DOHH2 (cell line): ENCODE measurements around the gene NAA60.
A peak's percentile ranks its signal among the peaks of the same experiment; 100 is the strongest.

Source experiments
- H3F3A ChIP-seq: fragments of 200-600 bp; sonication (generic), shearing (Covaris generic); 2 replicates; pipeline ENCODE4 v1.6.0; 2016; ENCODE audit warnings: antibody characterized with exemption, mild to moderate bottlenecking; ENCODE audit not compliant: control insufficient read depth, insufficient read depth
- H3K27ac ChIP-seq: fragments of 200-600 bp; sonication (generic); 2 replicates; pipeline ENCODE4 v1.5.1; 2014; ENCODE audit warnings: low read depth, mild to moderate bottlenecking, low read length, moderate library complexity
- H3K27me3 ChIP-seq: fragments of 200-600 bp; sonication (generic); 2 replicates; pipeline ENCODE4 v1.6.1; 2014; ENCODE audit warnings: mild to moderate bottlenecking, low read length, mixed read lengths; ENCODE audit not compliant: control insufficient read depth
- H3K36me3 ChIP-seq: fragments of 200-600 bp; sonication (generic); 2 replicates; pipeline ENCODE4 v1.6.1; 2014; ENCODE audit warnings: mild to moderate bottlenecking, low read length, moderate library complexity, mixed read lengths; ENCODE audit not compliant: control insufficient read depth
- H3K4me1 ChIP-seq: fragments of 200-600 bp; sonication (generic); 2 replicates; pipeline ENCODE4 v1.6.1; 2014; ENCODE audit warnings: mild to moderate bottlenecking, low read length, mixed read lengths; ENCODE audit not compliant: control insufficient read depth
- H3K4me2 ChIP-seq: fragments of 200-600 bp; sonication (generic); 2 replicates; pipeline ENCODE4 v1.6.0; 2014; ENCODE audit warnings: mild to moderate bottlenecking, low read length, moderate library complexity
- H3K4me3 ChIP-seq: fragments of 200-600 bp; sonication (generic); 2 replicates; pipeline ENCODE4 v1.5.1; 2014; ENCODE audit warnings: mild to moderate bottlenecking, low read length, mixed read lengths
- H3K79me2 ChIP-seq: fragments of 200-600 bp; sonication (generic); 2 replicates; pipeline ENCODE4 v1.6.1; 2014; ENCODE audit warnings: mild to moderate bottlenecking, low read length, mixed read lengths; ENCODE audit not compliant: control insufficient read depth
- H3K9me2 ChIP-seq: fragments of 200-600 bp; sonication (generic); replicated peaks from 2 replicates; pipeline ENCODE4 v1.6.1; 2014; ENCODE audit warnings: mild to moderate bottlenecking, low read length, mixed read lengths; ENCODE audit not compliant: control insufficient read depth
- H3K9me3 ChIP-seq: fragments of 200-600 bp; sonication (generic); 2 replicates; pipeline ENCODE4 v1.6.1; 2014; ENCODE audit warnings: antibody characterized with exemption, low read length, mixed read lengths; ENCODE audit not compliant: control insufficient read depth, insufficient read depth
- H4K20me1 ChIP-seq: fragments of 200-600 bp; sonication (generic); 2 replicates; pipeline ENCODE4 v1.6.0; 2014; ENCODE audit warnings: low read depth, mild to moderate bottlenecking, antibody characterized with exemption, low read length, moderate library complexity; ENCODE audit not compliant: control insufficient read depth, insufficient read depth
- EZH2phosphoT487 ChIP-seq: fragments of 200-600 bp; sonication (generic); IDR thresholded peaks from 2 replicates; pipeline ENCODE4 v1.6.1; 2017; ENCODE audit warnings: borderline replicate concordance, mild to moderate bottlenecking, antibody characterized with exemption, low read length, moderate library complexity, mixed read lengths
- TF ChIP-seq, protein P1 (sequence below): fragments of 200-600 bp; sonication (generic); IDR thresholded peaks from one replicate; pipeline ENCODE4 v1.5.1; 2014; ENCODE audit warnings: antibody characterized with exemption, mild to moderate bottlenecking, low read depth, low read length; ENCODE audit not compliant: poor library complexity, severe bottlenecking

Gene NAA60

GRCh38 chr16:3443108-3444031 is at the start of gene NAA60, which contains the start of gene ZNF597:
TSS of gene NAA60 (plus strand) at chr16:3443680. CDS start at chr16:3476228, 32,548 bp downstream.
TSS of gene ZNF597 (minus strand) at chr16:3443504. CDS start at chr16:3443153, 351 bp downstream.
- H3K79me2 ChIP-seq = peaks cover 27% of the 10 kb centered on the region
- H3K9me2 ChIP-seq = no peaks in the 10 kb centered on the region
- no peaks in the 10 kb centered on the region; the same call in 1 of the 2 replicates for H3K9me3 ChIP-seq
- H3K27ac ChIP-seq = no peak within 1 kb of the TSS
- H3K4me1 ChIP-seq = peaks cover 11% of the 10 kb centered on the region
- H4K20me1 ChIP-seq = no peaks in the 10 kb centered on the region
- no peaks in the 10 kb centered on the region for H3F3A ChIP-seq
- H3K4me2 ChIP-seq = peak within 1 kb of the TSS; percentile 70
- H3K27me3 ChIP-seq = no peaks in the 10 kb centered on the region
- H3K36me3 ChIP-seq = peaks cover 5% of the 10 kb centered on the region; the same call in 1 of the 2 replicates
- TF ChIP-seq, protein P1, sequence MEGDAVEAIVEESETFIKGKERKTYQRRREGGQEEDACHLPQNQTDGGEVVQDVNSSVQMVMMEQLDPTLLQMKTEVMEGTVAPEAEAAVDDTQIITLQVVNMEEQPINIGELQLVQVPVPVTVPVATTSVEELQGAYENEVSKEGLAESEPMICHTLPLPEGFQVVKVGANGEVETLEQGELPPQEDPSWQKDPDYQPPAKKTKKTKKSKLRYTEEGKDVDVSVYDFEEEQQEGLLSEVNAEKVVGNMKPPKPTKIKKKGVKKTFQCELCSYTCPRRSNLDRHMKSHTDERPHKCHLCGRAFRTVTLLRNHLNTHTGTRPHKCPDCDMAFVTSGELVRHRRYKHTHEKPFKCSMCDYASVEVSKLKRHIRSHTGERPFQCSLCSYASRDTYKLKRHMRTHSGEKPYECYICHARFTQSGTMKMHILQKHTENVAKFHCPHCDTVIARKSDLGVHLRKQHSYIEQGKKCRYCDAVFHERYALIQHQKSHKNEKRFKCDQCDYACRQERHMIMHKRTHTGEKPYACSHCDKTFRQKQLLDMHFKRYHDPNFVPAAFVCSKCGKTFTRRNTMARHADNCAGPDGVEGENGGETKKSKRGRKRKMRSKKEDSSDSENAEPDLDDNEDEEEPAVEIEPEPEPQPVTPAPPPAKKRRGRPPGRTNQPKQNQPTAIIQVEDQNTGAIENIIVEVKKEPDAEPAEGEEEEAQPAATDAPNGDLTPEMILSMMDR = no peak
- TF ChIP-seq EZH2phosphoT487 = no peak
- peak within 1 kb of the TSS; percentile 81 for H3K4me3 ChIP-seq

DNA sequence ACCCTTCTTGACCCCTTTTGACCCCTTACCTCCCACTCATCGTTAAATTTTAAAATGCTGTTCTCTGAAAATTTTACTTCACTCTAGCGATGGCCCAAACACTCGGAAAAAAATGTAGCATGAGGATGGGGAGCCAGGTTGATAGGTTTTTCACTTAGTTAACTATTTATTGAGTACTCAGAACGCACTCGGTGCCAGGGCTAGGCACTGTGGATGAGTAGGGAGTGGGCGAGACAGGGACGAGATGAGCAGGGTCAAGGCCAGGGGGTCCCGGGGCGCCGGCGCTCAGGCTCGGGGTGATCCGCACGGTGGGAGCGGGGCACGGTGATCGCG is 43.1 kb upstream of the NAA60 start:
- H3K27ac ChIP-seq = no peak overlapping the region
- peak overlapping the region; percentile 76 for H3K4me2 ChIP-seq
- H3K9me3 ChIP-seq = peaks cover 29% of the 10 kb centered on the region; the same call in 1 of the 2 replicates
- H3K36me3 ChIP-seq = peaks cover 55% of the 10 kb centered on the region
- no peaks in the 10 kb centered on the region for H3F3A ChIP-seq
- no peaks in the 10 kb centered on the region for H4K20me1 ChIP-seq
- no peaks in the 10 kb centered on the region for H3K27me3 ChIP-seq
- H3K4me1 ChIP-seq = peaks cover 12% of the 10 kb centered on the region
- H3K4me3 ChIP-seq = peak overlapping the region; percentile 89
- no peaks in the 10 kb centered on the region for H3K9me2 ChIP-seq
- H3K79me2 ChIP-seq = peaks cover 69% of the 10 kb centered on the region
- no peak for TF ChIP-seq EZH2phosphoT487
- TF ChIP-seq, protein P1 = no peak

DNA sequence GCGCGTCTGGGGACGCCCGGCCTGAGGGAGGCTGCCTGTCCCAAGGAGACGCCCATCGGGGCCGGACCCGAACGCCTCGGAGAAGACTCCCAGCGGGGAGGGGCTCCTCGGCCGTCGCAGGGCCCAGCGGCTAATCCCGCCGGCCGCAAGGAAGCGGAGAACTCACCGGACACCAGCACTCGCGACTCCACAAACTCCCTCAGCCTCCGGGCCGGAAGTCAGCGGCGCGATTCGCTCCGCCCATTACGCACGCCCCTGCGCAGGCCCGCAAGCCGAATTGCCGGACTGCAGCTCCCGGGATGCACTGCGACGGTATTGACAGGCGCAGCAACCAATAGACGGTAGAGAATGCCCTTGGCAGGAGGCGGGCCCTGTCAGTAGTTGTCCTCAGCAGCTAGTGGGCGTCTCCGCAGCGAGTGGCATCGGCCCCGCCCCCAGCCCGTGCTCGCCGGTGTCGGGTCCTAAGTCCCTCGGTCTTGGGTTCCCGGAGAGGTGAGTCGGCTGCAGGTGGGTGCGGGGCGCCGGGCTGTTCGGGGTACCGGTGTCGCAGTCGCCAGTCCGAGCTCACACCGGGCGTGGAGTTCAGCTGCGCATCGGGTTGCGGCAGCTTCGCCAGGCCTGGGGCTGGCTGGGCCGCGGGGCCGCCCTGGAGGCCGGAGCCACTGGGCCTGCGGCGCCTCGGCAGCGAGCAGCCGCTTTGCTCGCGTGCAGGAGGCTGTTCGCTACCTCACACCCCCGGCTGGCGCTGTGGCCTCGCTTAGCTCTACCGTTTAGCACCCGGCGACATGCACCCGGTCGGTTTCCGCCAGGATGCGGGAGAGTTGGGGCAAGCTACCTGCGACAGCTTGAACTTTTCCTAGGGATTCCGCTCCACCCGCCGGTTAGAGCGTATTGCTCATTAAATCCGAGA is 42.4 kb upstream of the NAA60 start, which contains the start of the genes ZNF174 and ZSCAN32:
Gene ZNF174 (plus strand): TSS at position 437 of the 910 bp plus-strand sequence. CDS start 790 bp downstream, outside the sequence.
Gene ZSCAN32 (minus strand): TSS at position 226 of the 910 bp plus-strand sequence. CDS start 3,447 bp downstream, outside the sequence.
- Histone ChIP-seq H3F3A (no peaks in the 10 kb centered on the region), H3K4me2 (peak within 1 kb of the TSS; percentile 95), H3K27me3 (no peaks in the 10 kb centered on the region), H3K4me1 (peaks cover 12% of the 10 kb centered on the region), H3K79me2 (peaks cover 64% of the 10 kb centered on the region), H3K9me2 (no peaks in the 10 kb centered on the region), H4K20me1 (no peaks in the 10 kb centered on the region), H3K36me3 (peaks cover 55% of the 10 kb centered on the region), H3K27ac (0 out of 2 replicates have a peak within 1 kb of the TSS, but pooled peaks have one; percentile 2), H3K4me3 (peak within 1 kb of the TSS; percentile 89), H3K9me3 (peaks cover 29% of the 10 kb centered on the region; the same call in 1 of the 2 replicates)
- TF ChIP-seq, protein P1 = peak; percentile 15
- TF ChIP-seq EZH2phosphoT487 = no peak
